Heart right ventricle (tissue), 16 donors: ENCODE measurements around the gene TPPP3. TPM values are rescaled to one million over a fixed set of nuclear protein-coding genes. Genes with fewer than 3 reads are reported as not detected.
A peak's percentile ranks its signal among the peaks of the same experiment; 100 is the strongest.

ENCODE experiments used
- ATAC-seq, 8 donors: fragments of 200-7000 bp; cut with Tn5 transposase; one replicate each; pipeline ENCODE4 v1.9.1; 2020; ENCODE audit warnings: mild to moderate bottlenecking in 8 of 8, moderate library complexity in 8 of 8, moderate number of reproducible peaks in 1 of 8
- DNase-seq, 2 donors: peaks; one replicate each; pipeline ENCODE4 v3.0.0-alpha.2; 2020
- H3K27ac ChIP-seq, 10 donors: fragments of 200-600 bp; sonication (generic) in 2 of 10; one replicate each; pipeline versions ENCODE4 v1.5.0 to v1.8.0; 2020 to 2022; ENCODE audit warnings: mild to moderate bottlenecking in 3 of 10
- H3K27me3 ChIP-seq, 7 donors: fragments of 200-600 bp; one replicate each; pipeline ENCODE4 v1.8.0; 2021 to 2022; ENCODE audit warnings: mild to moderate bottlenecking in 2 of 7
- H3K36me3 ChIP-seq, 9 donors: fragments of 200-600 bp; sonication (generic) in 1 of 9; one replicate each; pipeline versions ENCODE4 v1.5.0 to v1.8.0; 2020 to 2022; ENCODE audit warnings: mild to moderate bottlenecking in 2 of 9
- H3K4me1 ChIP-seq, 9 donors: fragments of 200-600 bp; sonication (generic) in 1 of 9; one replicate each; pipeline versions ENCODE4 v1.5.0 to v1.8.0; 2020 to 2022; ENCODE audit warnings: mild to moderate bottlenecking in 4 of 9
- H3K4me3 ChIP-seq, 10 donors: fragments of 200-600 bp; sonication (generic) in 2 of 10; one replicate each; pipeline versions ENCODE4 v1.5.0 to v1.8.0; 2020 to 2022; ENCODE audit warnings: mild to moderate bottlenecking in 7 of 10, moderate library complexity in 2 of 10
- H3K9me3 ChIP-seq, 11 donors: fragments of 200-600 bp in 10 of 11; sonication (generic) in 2 of 11; one replicate each; pipeline versions ENCODE4 v1.5.0 to v1.8.0; 2013 to 2022; ENCODE audit warnings: mild to moderate bottlenecking in 2 of 11, control low read depth in 1 of 11, moderate library complexity in 1 of 11
- WGBS, 2 donors: extraction: QIAGEN DNeasy Blood & Tissue Kit; methylation state at CpG; one replicate each; pipeline ENCODE4 v1.1.7; 2013; ENCODE audit warnings: inconsistent platforms in 1 of 2; 5-methylcytosine and 5-hydroxymethylcytosine counted together
- intact Hi-C, 10 donors: fragments of 100-400 bp; cut with DNase I; formaldehyde crosslinking; loops; one replicate each; pipeline versions ENCODE4 v1.11.1 to v1.14.2; 2022
- polyA plus RNA-seq, 2 donors: library from polyadenylated mRNA; stranded (reverse); fragments of 200-250 nt; gene quantifications; one replicate each; pipeline ENCODE4 v1.2.3, GENCODE V29; 2013
- total RNA-seq, 10 donors: library from RNA; stranded (reverse); fragmentation: NEBNext Ultra II Directional in 3 of 10; extraction: Animal tissue kit (Norgen Biotek cat#: 25700) in 3 of 10; gene quantifications; one replicate each; pipeline versions ENCODE4 v1.2.1 to v1.2.4, GENCODE V29; 2021 to 2023
- TF ChIP-seq, protein P1 (sequence below), 9 donors: fragments of 200-600 bp; sonication (generic) in 2 of 9; IDR thresholded peaks; one replicate each; pipeline versions ENCODE4 v1.5.0 to v1.8.0; 2021 to 2022; ENCODE audit warnings: antibody characterized with exemption in 9 of 9, mild to moderate bottlenecking in 5 of 9, moderate library complexity in 1 of 9
- donor health status: Arrhythmogenic right ventricular cardiomyopathy.
- donor health status: ischemic (EF 13 %, LVEDD 7.1; RV severe dilation, severe dysfunction).
- donor health status: healthy with polysubstance abuse.
- donor health status: DM: no; HTN: yes; CAD: no.
- donor health status: DM: no; HTN: no; CAD: no.
- donor health status: ischemic (EF 25% LVEDD 6.9; RV normal size, moderate dysfunction).
- donor health status: ischemic (EF 25% LVEDD 5.7; RV mildly dilated, moderate dysfunction).
- donor health status: healthy.
- donor health status: DM: yes; HTN: yes; CAD: no.
- donor health status: Ischemic cardiomyopathy.
- donor health status: ischemic (EF 35%, LVEDD 5.7; RV mildly dilated, moderate dysfunction).
- donor health status: nonischemic (EF 11% LVEDD 7.7; RV severe dilation, severe dysfunction).
- donor health status: DM: yes; HTN: yes; CAD: no.
- donor health status: PGD.
- donor health status: ischemic (EF 29% LVEDD 5.4; RV normal size, mild dysfunction).
- donor health status: nonischemic (EF 23%, LVEDD 6.1; RV moderate dilation, normal function).

TPPP3 gene
- total and polyA plus RNA-seq, 12 donors: 6.4 to 26.1 (median 9.4) TPM

GRCh38 chr16:67399218-67399733 is 6.0 kb upstream of the TPPP3 start:
- Histone ChIP-seq H3K27ac (peak overlapping the region in 5 of 10 donors; percentile 8 to 88 (median 85)), H3K4me1 (peaks cover 23 to 58% (median 44%) of the 10 kb centered on the region in 9 donors)
- ATAC-seq: peak; percentile 27 to 50 (median 35)

DNA sequence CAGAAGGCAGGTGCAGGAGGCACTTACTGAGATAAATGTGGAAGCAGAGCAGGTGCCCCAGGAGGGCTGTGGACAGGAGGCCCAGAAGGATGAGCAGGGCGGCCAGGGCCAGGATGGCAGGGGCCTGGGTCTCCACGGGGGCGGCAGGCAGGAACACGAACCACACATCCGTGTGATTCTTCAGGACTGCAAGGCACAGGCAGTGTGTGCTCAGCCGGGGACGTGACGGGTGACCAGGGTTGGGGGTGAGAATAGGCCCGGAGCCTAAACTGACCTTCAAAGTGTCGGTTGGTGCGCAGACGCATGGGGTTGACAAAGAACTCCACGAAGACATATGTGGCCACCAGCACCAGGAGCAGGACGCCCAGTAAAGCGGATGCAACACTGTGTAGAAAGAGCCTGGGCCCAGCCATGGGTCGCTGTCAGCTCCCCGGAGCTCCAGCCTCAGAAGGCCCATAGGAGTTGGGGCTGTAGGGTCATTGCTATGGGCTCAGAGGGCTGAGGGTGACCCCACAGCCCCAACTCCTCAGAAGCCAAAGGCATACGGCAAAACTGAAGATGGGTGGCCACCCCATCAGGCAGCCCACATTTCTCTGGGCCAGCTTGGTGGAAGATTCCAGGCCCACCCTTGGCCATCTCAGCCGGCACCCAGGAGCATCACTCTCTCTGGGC is 5.4 kb upstream of the TPPP3 start:
- H3K27ac ChIP-seq: peak overlapping the region in 6 of 10 donors; percentile 8 to 88 (median 86)
- DNase-seq (no peak), ATAC-seq (no peak)
- H3K4me3 ChIP-seq: peak overlapping the region in 4 of 10 donors; percentile 23 to 38 (median 28)
- 91 to 94% methylated on average over 19 of the region's 19 CpGs for WGBS, 2 donors
- H3K36me3 ChIP-seq: no peaks in the 10 kb centered on the region
- TF ChIP-seq, protein P1, sequence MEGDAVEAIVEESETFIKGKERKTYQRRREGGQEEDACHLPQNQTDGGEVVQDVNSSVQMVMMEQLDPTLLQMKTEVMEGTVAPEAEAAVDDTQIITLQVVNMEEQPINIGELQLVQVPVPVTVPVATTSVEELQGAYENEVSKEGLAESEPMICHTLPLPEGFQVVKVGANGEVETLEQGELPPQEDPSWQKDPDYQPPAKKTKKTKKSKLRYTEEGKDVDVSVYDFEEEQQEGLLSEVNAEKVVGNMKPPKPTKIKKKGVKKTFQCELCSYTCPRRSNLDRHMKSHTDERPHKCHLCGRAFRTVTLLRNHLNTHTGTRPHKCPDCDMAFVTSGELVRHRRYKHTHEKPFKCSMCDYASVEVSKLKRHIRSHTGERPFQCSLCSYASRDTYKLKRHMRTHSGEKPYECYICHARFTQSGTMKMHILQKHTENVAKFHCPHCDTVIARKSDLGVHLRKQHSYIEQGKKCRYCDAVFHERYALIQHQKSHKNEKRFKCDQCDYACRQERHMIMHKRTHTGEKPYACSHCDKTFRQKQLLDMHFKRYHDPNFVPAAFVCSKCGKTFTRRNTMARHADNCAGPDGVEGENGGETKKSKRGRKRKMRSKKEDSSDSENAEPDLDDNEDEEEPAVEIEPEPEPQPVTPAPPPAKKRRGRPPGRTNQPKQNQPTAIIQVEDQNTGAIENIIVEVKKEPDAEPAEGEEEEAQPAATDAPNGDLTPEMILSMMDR (IDR thresholded peaks at IDR 0.05): no peak
- peaks cover 23 to 58% (median 49%) of the 10 kb centered on the region in 9 donors for H3K4me1 ChIP-seq
- peaks cover 0 to 45% (median 7%) of the 10 kb centered on the region in 7 donors for H3K27me3 ChIP-seq
- no peaks in the 10 kb centered on the region for H3K9me3 ChIP-seq
- intact Hi-C loops: loop anchor here in 4 of 10 donors (5.0 to 10.0 kb wide), 4 partner anchors 114 to 136 kb away; partner anchors contain the start of gene PLEKHG4 (in 1 of the 4)

More at GRCh38 chr16:67399218-67399733, 6.0 kb upstream of the TPPP3 start:
- Histone ChIP-seq H3K9me3 (no peaks in the 10 kb centered on the region), H3K36me3 (no peaks in the 10 kb centered on the region), H3K4me3 (peak overlapping the region in 5 of 10 donors; percentile 15 to 38 (median 24)), H3K27me3 (peaks cover 0 to 39% (median 3%) of the 10 kb centered on the region in 7 donors)
- intact Hi-C loops: loop anchor here in 4 of 10 donors (5.0 to 10.0 kb wide), 4 partner anchors 114 to 137 kb away; partner anchors contain the start of gene PLEKHG4 (in 1 of the 4)
- TF ChIP-seq, protein P1 (IDR thresholded peaks at IDR 0.05): peak; percentile 54 to 89 (median 83)
- DNase-seq: peak in 1 of 2 donors; percentile 69
- 28 to 29% methylated on average over 42 of the region's 42 CpGs for WGBS, 2 donors

DNA sequence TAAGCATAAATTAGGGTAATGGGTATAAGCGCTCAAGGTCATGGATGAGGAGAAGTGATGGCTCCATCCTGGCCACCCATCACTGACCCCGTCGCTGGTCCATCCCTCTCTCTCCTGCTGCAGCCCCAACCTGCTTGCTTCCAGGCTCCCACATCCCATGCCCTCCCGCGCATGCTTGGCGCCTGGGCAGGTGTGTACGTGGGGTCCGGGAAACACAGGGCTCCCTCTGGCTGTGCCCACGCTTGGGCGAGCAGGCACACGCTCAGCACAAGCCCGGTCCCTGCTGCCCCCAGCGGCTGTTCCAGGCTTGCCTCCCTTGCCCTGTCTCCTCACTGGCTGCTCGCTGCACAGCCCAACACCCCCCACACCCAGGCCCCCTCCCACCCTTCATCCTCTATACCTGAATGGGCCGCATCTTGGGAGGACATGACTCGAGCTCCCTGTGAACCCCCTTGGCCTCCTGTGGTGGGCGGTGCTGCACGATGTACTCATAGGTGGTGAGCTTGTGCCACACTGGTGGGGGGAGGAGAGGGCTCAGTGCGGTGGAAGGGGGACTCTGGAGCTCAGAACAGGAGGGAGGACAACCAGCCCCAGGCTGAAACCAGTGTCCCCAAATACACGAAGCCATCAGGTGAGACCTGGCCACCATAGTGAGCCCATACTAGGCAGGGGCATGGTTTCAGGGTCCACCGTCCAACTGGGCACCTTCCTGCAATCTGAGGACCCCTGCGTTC is 4.7 kb upstream of the TPPP3 start:
- peaks cover 0 to 52% (median 9%) of the 10 kb centered on the region in 7 donors for H3K27me3 ChIP-seq
- H3K36me3 ChIP-seq: no peaks in the 10 kb centered on the region
- TF ChIP-seq, protein P1 (IDR thresholded peaks at IDR 0.05): no peak
- intact Hi-C loops: loop anchor here in 4 of 10 donors (5.0 to 10.0 kb wide), 4 partner anchors 113 to 136 kb away; partner anchors contain the start of gene PLEKHG4 (in 1 of the 4)
- ATAC-seq (no peak), DNase-seq (no peak)
- H3K4me1 ChIP-seq: peaks cover 24 to 65% (median 53%) of the 10 kb centered on the region in 9 donors
- no peak overlapping the region for H3K4me3 ChIP-seq
- peak overlapping the region in 7 of 10 donors; percentile 26 to 88 (median 85) for H3K27ac ChIP-seq
- WGBS, 2 donors: 84 to 85% methylated on average over 22 of the region's 22 CpGs
- no peaks in the 10 kb centered on the region for H3K9me3 ChIP-seq
